ENCODE data around the gene RAB35. TPM values are rescaled to one million over a fixed set of nuclear protein-coding genes. Genes with fewer than 3 reads are reported as not detected.

RAB35 gene
- polyA plus RNA-seq, 1 of the 3 experiments (the other 2 are of a cell fraction) = 41.8 TPM

DNA sequence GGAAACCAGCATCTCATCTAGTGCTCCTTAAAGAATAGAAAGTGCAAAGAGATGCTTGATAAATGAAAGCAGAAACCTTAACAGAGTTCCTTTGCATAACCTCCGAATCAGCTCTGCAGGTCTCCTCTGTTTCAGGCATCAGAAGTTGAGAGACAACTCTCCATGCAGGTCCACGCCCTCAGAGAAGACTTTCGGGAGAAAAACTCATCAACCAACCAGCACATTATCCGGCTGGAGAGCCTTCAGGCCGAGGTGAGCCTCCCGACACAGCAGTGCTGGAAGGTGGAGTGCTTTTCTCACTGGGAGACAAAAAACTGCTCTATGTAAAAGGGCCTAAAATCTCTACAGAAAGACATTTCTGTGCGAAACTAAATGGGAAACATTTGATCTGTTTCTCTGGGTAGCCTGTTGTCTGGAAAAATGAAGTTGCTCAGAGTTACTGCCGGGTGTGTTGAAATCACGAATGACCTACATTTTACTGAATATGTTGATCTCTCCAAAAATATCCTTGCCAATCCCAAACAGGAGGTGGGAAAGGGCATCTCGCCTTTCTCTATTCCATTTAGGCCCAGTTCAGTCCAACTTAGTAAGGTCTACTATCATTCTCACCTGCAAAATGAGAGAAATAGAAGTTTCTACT, 54.9 kb downstream of the RAB35 start:
- DNase-seq = no peak
- no peaks in the 10 kb centered on the region for H3K36me3 ChIP-seq (replicated peaks in 1 of 2; ENCODE audit: control insufficient read depth in 1 of 2, insufficient read depth in 2 of 2, low read length in 1 of 2)
- WGBS (ENCODE audit: low lambda C conversion rate) = 60% methylated on average over 10 of the region's 10 CpGs
- no peaks in the 10 kb centered on the region for H4K20me1 ChIP-seq (ENCODE audit: insufficient read depth)
- TF ChIP-seq, protein P1, sequence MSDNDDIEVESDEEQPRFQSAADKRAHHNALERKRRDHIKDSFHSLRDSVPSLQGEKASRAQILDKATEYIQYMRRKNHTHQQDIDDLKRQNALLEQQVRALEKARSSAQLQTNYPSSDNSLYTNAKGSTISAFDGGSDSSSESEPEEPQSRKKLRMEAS (IDR thresholded peaks at IDR 0.05; ENCODE audit: low read depth) = no peak
- no peak for TF ChIP-seq SIN3A (IDR thresholded peaks at IDR 0.05; ENCODE audit: borderline replicate concordance, low read depth, low read length)
- TF ChIP-seq, protein P2, sequence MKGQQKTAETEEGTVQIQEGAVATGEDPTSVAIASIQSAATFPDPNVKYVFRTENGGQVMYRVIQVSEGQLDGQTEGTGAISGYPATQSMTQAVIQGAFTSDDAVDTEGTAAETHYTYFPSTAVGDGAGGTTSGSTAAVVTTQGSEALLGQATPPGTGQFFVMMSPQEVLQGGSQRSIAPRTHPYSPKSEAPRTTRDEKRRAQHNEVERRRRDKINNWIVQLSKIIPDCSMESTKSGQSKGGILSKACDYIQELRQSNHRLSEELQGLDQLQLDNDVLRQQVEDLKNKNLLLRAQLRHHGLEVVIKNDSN (IDR thresholded peaks at IDR 0.05; ENCODE audit: borderline replicate concordance, low read depth) = no peak
- TF ChIP-seq GATA2 (CRISPR knock-in tag; IDR thresholded peaks at IDR 0.05) = no peak
- TF ChIP-seq RAD21 (IDR thresholded peaks at IDR 0.05; ENCODE audit: low read length) = no peak
- no peak for TF ChIP-seq JUND (IDR thresholded peaks at IDR 0.05)
- TF ChIP-seq, protein P3, sequence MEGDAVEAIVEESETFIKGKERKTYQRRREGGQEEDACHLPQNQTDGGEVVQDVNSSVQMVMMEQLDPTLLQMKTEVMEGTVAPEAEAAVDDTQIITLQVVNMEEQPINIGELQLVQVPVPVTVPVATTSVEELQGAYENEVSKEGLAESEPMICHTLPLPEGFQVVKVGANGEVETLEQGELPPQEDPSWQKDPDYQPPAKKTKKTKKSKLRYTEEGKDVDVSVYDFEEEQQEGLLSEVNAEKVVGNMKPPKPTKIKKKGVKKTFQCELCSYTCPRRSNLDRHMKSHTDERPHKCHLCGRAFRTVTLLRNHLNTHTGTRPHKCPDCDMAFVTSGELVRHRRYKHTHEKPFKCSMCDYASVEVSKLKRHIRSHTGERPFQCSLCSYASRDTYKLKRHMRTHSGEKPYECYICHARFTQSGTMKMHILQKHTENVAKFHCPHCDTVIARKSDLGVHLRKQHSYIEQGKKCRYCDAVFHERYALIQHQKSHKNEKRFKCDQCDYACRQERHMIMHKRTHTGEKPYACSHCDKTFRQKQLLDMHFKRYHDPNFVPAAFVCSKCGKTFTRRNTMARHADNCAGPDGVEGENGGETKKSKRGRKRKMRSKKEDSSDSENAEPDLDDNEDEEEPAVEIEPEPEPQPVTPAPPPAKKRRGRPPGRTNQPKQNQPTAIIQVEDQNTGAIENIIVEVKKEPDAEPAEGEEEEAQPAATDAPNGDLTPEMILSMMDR (IDR thresholded peaks at IDR 0.05) = no peak
- TF ChIP-seq FOSL2 (IDR thresholded peaks at IDR 0.05; ENCODE audit: borderline replicate concordance, low read depth) = no peak
- TF ChIP-seq NRF1 (IDR thresholded peaks at IDR 0.05; ENCODE audit: low read depth, low read length) = no peak
- TF ChIP-seq, protein P4, sequence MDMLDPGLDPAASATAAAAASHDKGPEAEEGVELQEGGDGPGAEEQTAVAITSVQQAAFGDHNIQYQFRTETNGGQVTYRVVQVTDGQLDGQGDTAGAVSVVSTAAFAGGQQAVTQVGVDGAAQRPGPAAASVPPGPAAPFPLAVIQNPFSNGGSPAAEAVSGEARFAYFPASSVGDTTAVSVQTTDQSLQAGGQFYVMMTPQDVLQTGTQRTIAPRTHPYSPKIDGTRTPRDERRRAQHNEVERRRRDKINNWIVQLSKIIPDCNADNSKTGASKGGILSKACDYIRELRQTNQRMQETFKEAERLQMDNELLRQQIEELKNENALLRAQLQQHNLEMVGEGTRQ (IDR thresholded peaks at IDR 0.05; ENCODE audit: borderline replicate concordance, low read depth, low read length) = no peak
- TF ChIP-seq GABPA (IDR thresholded peaks at IDR 0.05; ENCODE audit: low read depth) = no peak
- TF ChIP-seq FOXM1 (IDR thresholded peaks at IDR 0.05; ENCODE audit: low read depth) = no peak
- TF ChIP-seq NFIC (IDR thresholded peaks at IDR 0.05; ENCODE audit: borderline replicate concordance) = no peak
- TF ChIP-seq EP300 (IDR thresholded peaks at IDR 0.05; ENCODE audit: borderline replicate concordance in 1 of 2, low read depth in 1 of 2, low read length in 1 of 2) = no peak
- TF ChIP-seq TEAD4 (IDR thresholded peaks at IDR 0.05; ENCODE audit: borderline replicate concordance, insufficient read depth) = no peak
- TF ChIP-seq ELF1 (IDR thresholded peaks at IDR 0.05) = no peak
- TF ChIP-seq YY1 (IDR thresholded peaks at IDR 0.05; ENCODE audit: low read depth) = no peak
- H3K4me1 ChIP-seq (ENCODE audit: control insufficient read depth in 1 of 2, insufficient read depth in 2 of 2, low read depth in 1 of 2, low read length in 1 of 2) = peaks cover 0 to 2% of the 10 kb centered on the region in 2 experiments; a peak in 1 of 4 replicates
- peaks cover 4% of the 10 kb centered on the region; the same call in 1 of the 2 replicates for H3K27me3 ChIP-seq (ENCODE audit: insufficient read depth)
- H3K27ac ChIP-seq (ENCODE audit: low read depth in 2 of 2, low read length in 1 of 2) = no peak overlapping the region
- no peak overlapping the region for H2AFZ ChIP-seq (ENCODE audit: low read depth)
- H3F3A ChIP-seq (replicated peaks; ENCODE audit: insufficient read depth) = no peaks in the 10 kb centered on the region
- no peak overlapping the region for H3K4me2 ChIP-seq
- H3K9me3 ChIP-seq = no peaks in the 10 kb centered on the region
- POLR2A ChIA-PET = no interaction called here
- CTCF ChIA-PET = no interaction called here
- no peaks in the 10 kb centered on the region for H3K9me2 ChIP-seq
- H3K9ac ChIP-seq = no peak overlapping the region
- H3K79me2 ChIP-seq (ENCODE audit: insufficient read depth) = no peaks in the 10 kb centered on the region
- H3K4me3 ChIP-seq (ENCODE audit: low read depth in 2 of 2, low read length in 1 of 2) = no peak overlapping the region

All from SK-N-SH (cell line).